Pulmonary artery endothelial cell (primary cell): ENCODE results near the gene ANKDD1B. TPM values are rescaled to one million over a fixed set of nuclear protein-coding genes. Genes with fewer than 3 reads are reported as not detected.
"Not testable (repeated sequence)": the region's sequence is repeated elsewhere in the genome, so short reads cannot be mapped to it uniquely, and the experiment has no call there.

ENCODE experiments used
- DNase-seq: peaks from one replicate; pipeline ENCODE4 v3.0.0-alpha.2; 2011; ENCODE audit warnings: low read depth, low spot score
- total RNA-seq: library from RNA; depleted of rRNA; stranded (reverse); fragments of >200 nt; gene quantifications from 2 replicates; pipeline ENCODE4 v1.2.3, GENCODE V29; 2014

Gene ANKDD1B
- total RNA-seq, 1 donor from 2014 or later, result 0.20 TPM

GRCh38 chr5:75695472-75696351, 84.5 kb downstream of the ANKDD1B start:
- not testable (repeated sequence) for DNase-seq

GRCh38 chr5:75701856-75702255, 90.6 kb downstream of the ANKDD1B start:
- DNase-seq, result no peak

DNA sequence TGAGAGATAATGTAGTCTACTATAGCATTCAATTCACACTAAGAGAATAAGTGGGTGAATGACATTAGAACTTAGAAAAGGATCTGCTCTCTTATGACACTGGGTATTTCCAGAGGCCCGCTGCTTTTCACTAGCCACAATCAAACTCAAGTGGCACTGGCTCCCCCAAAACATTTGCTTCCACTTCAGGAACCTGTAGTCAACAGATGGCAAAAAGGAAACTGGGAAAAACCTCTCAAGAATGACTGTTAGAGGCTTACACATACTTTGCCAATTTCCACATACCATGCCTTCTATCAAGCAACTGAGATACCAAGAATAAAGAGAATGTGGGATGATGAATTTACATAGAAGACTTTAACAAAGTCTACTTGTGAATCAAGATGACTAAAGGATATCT, 94.8 kb downstream of the ANKDD1B start:
- no peak for DNase-seq

DNA sequence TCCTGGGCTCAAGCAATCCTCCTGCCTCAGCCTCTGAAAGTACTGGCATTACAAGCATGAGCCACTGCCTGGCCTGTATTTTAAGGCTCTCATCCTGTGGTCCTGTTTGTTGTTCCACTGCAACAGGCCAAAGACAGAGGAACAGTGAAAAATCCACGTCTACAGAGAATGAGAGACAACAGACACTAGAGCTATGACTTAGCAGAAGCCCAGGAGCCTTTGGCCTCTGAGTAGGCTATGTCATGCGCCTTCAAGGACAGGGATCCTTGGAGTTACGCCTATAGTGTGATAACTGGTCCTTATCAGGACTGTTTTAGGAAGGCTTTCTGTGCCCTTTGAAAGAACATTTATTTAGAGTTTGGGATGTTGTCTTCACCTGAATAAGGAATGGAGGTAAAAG, 95.5 kb downstream of the ANKDD1B start:
- DNase-seq, result no peak

DNA sequence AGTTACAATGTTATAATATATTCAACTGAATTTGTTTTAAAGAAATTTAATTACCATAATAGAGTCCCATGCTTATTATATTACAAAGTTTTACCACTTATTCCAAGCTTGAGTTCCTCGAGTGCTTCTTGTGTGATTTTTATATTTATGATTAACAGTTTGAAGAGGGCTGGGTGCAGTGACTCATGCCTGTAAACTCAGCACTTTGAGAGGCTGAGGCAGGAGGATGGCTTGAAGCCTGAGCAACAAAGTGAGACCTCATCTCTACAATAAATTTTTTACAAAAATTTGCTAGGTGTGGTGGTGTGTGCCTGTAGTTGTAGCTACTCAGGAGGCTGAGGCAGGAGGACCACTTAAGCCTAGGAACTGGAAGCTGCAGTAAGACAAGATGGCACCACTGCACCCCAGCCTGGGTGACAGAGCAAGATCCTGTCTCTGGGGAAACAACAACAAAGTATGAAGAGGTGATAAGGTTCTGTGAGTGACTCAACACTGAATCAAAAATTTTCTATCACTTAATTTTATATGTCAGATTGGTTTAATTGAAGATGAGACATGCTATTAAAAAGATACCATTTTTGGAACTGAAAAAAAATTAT, 96.8 kb downstream of the ANKDD1B start:
- no peak for DNase-seq

- no peak for DNase-seq
Observed at GRCh38 chr5:75710637-75711036, 99.4 kb downstream of the ANKDD1B start.

DNA sequence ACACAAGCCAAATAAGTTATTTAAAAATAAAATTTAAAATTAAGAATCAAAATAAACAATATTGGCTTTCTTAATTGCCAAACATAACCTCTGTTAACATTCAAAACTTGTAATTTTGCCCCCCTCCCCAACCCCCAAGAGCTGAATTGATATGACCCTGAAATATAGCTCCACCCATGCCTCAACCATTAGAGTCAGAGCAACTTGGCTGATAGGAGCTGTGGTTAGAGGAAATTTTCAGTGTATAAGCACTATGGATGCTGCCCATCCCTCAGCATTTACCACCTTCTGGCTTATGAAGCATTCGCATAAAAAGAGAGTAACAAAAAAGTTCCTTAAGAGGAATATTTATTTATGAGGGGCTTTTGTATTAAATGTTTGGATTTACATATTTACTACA, 99.9 kb downstream of the ANKDD1B start:
- DNase-seq, result no peak

GRCh38 chr5:75712091-75712490, 100.8 kb downstream of the ANKDD1B start:
- no peak for DNase-seq

DNA sequence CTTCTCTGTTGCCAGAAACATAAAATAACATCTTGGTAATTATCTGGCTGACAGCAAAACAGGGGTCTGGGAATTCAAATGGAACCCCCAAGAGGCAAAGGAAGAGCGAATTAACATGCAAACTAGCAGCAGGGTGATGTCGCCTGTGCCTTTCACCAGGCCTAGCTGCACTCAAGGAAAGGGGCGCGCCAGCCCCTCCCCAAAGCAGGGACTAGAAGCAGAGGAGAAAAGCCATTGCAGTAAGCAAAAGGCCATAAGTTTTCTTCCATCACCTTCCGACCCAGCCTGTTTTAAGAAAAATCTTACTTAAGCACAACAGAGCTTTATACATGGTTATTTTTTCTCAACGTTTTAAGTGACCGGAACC, 105.4 kb downstream of the ANKDD1B start:
- no peak for DNase-seq

GRCh38 chr5:75717082-75717922, 106.0 kb downstream of the ANKDD1B start, which contains the start of gene POC5:
Gene POC5 (minus strand): TSS chr5:75717437. CDS start chr5:75712937, 4,500 bp downstream.
- DNase-seq, result peak; percentile 81

DNA sequence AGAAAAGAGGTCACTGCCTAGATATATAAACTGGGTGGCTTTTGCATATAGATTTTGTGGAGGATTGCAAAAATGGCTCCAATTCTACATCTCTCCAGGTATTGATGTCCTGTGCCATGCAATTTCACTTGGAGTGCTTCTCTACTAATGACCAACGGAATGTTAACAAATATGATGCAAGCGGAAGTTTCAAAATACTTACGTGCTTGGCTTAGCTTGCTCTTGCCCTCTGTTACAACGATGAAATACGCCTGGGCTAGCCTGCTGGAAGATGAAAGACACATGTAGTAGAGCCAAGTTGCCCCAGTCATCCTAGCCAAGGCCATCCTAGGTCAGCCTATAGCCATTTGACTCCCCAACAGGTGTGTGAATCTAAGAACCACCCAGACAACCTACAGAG, 109.6 kb downstream of the ANKDD1B start:
- no peak for DNase-seq

Other genes with a start within 250 kb of the ANKDD1B start
- 14.0 and 24.7 TPM in 2 replicates for gene CERT1, start 99.8 kb upstream of the ANKDD1B start, total RNA-seq
- 24.3 and 38.3 TPM in 2 replicates for gene POLK, start 99.6 kb upstream of the ANKDD1B start, total RNA-seq
- gene POC5, start 106.0 kb downstream of the ANKDD1B start, total RNA-seq, result 7.0 and 8.5 TPM in 2 replicates